ENCODE measurements around the gene PHETA1. TPM values are rescaled to one million over a fixed set of nuclear protein-coding genes. Genes with fewer than 3 reads are reported as not detected.

PHETA1 gene
- total and polyA plus RNA-seq, 2 experiments from 2014 or later, result 13.8 to 28.6 TPM

DNA sequence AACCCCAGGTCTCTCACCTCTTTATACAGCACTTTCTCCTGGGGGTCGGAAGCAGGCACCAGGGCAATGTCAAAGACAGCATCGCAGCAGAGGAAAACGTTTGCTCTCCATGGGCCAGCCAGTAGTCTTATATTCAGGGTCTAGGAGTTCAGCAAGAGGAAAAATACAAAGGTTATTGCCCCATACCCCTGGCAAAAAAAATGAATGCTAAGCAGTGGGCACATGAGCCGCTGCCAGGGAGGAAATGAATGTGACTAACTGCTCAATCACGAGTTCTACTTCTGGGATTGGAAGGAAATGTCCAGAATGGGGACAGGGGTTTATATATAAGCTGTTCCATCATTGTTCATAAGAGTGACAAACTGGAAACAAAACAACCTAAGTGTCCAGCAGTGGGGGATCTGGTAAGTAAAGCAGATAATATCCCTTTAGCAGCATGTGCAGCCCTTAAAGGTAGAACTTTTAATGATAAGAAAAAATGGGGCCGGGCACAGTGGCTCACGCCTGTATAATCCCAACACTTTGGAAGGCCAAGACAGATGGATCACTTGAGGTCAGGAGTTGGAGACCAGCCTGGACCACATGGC, 53.8 kb downstream of the PHETA1 start:
- Histone ChIP-seq H3K36me3 (no peaks in the 10 kb centered on the region), H3K27me3 (no peaks in the 10 kb centered on the region), H3K27ac (no peak overlapping the region), H3K4me1 (ENCODE audit: low read depth) (no peaks in the 10 kb centered on the region), H3K4me3 (no peak overlapping the region), H3K9me3 (ENCODE audit: low read depth) (no peaks in the 10 kb centered on the region)
- peak in 1 of 2 donors; percentile 32 for DNase-seq (ENCODE audit: low read depth in 1 of 2, low spot score in 1 of 2)
- TF ChIP-seq CTCF (IDR thresholded peaks at IDR 0.05; ENCODE audit: low read depth, low read length), result no peak

- DNase-seq (ENCODE audit: low read depth in 1 of 2, low spot score in 1 of 2), result peak; percentile 78 to 81
- Histone ChIP-seq H3K9me3 (ENCODE audit: low read depth) (no peaks in the 10 kb centered on the region), H3K36me3 (no peaks in the 10 kb centered on the region), H3K27me3 (no peaks in the 10 kb centered on the region), H3K4me3 (no peak overlapping the region), H3K27ac (no peak overlapping the region), H3K4me1 (ENCODE audit: low read depth) (no peaks in the 10 kb centered on the region)
- TF ChIP-seq CTCF (IDR thresholded peaks at IDR 0.05; ENCODE audit: low read depth, low read length), result peak; percentile 96
Observed at GRCh38 chr12:111313833-111314259, 55.0 kb downstream of the PHETA1 start.

DNA sequence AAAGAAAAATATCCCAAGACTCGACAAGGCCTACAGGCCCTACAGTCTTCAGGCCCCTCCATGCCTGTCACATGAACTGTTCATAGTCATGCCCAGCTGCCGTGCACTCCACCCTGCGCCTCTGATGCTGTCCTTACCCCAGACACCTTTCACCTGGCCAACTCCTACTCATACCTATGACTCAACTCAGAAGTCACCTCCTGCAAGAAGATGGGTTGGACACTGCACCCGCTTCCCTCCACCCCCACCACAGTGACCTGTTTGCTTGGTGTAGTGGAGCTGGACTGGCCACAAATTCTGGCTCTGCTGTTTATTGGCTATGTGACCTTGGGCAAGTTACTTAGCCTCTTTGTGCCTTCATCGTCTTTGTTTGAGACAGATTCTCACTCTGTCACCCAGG, 56.2 kb downstream of the PHETA1 start:
- Histone ChIP-seq H3K4me1 (ENCODE audit: low read depth) (no peaks in the 10 kb centered on the region), H3K4me3 (no peak overlapping the region), H3K9me3 (ENCODE audit: low read depth) (no peaks in the 10 kb centered on the region), H3K27ac (no peak overlapping the region), H3K27me3 (no peaks in the 10 kb centered on the region), H3K36me3 (no peaks in the 10 kb centered on the region)
- DNase-seq (ENCODE audit: low read depth in 1 of 2, low spot score in 1 of 2), result no peak
- TF ChIP-seq CTCF (IDR thresholded peaks at IDR 0.05; ENCODE audit: low read depth, low read length), result no peak

GRCh38 chr12:111312016-111312415, 56.9 kb downstream of the PHETA1 start:
- no peak for DNase-seq (ENCODE audit: low read depth in 1 of 2, low spot score in 1 of 2)
- H3K4me1 ChIP-seq (ENCODE audit: low read depth), result no peaks in the 10 kb centered on the region
- no peaks in the 10 kb centered on the region for H3K27me3 ChIP-seq
- H3K27ac ChIP-seq, result no peak overlapping the region
- no peak for TF ChIP-seq CTCF (IDR thresholded peaks at IDR 0.05; ENCODE audit: low read depth, low read length)
- H3K36me3 ChIP-seq, result no peaks in the 10 kb centered on the region
- H3K9me3 ChIP-seq (ENCODE audit: low read depth), result no peaks in the 10 kb centered on the region
- no peak overlapping the region for H3K4me3 ChIP-seq

GRCh38 chr12:111311011-111311410, 57.9 kb downstream of the PHETA1 start:
- Histone ChIP-seq H3K4me1 (ENCODE audit: low read depth) (no peaks in the 10 kb centered on the region), H3K36me3 (no peaks in the 10 kb centered on the region), H3K9me3 (ENCODE audit: low read depth) (no peaks in the 10 kb centered on the region), H3K27me3 (no peaks in the 10 kb centered on the region), H3K27ac (no peak overlapping the region), H3K4me3 (no peak overlapping the region)
- TF ChIP-seq CTCF (IDR thresholded peaks at IDR 0.05; ENCODE audit: low read depth, low read length), result no peak
- DNase-seq (ENCODE audit: low read depth in 1 of 2, low spot score in 1 of 2), result no peak

Other genes with a start within 250 kb of the PHETA1 start
- gene SH2B3, start 36.8 kb upstream of the PHETA1 start, total RNA-seq, result 7.5 and 11.6 TPM in 2 replicates
- 5.2 and 5.5 TPM in 2 replicates for gene SH2B3, start 36.8 kb upstream of the PHETA1 start, polyA plus RNA-seq
- gene ATXN2, start 230.2 kb upstream of the PHETA1 start, total RNA-seq, result 17.2 and 29.5 TPM in 2 replicates
- gene ATXN2, start 230.2 kb upstream of the PHETA1 start, polyA plus RNA-seq, result 52.7 and 62.9 TPM in 2 replicates